HuH-7.5 (cell line): ENCODE measurements around the gene HGF.
"Not testable (repeated sequence)": the region's sequence is repeated elsewhere in the genome, so short reads cannot be mapped to it uniquely, and the experiment has no call there.

ENCODE experiments used
- DNase-seq: peaks from one replicate; pipeline ENCODE4 v3.0.0; 2011; ENCODE audit warnings: low spot score

HGF gene

GRCh38 chr7:81776161-81776560 lies 6.3 kb upstream of the HGF start:
- DNase-seq = no peak

DNA sequence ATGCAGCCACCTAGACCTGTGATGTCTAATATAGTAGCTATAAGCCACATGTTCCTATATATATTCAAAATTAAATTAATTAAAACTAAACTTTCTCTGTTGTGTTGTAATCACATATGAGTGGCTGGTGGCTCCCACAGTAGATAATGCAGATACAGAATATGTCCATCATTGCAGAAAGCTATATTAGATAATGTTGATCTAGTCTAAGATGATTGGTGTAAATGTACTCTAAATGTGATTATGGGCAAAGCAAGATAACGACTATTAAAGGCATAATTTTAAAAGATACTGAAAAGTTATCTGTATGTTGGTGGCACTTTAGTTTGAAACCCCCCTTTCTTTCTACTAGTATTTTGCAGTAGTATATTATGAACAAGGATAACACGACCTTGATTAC lies 5.7 kb upstream of the HGF start:
- DNase-seq = no peak

DNA sequence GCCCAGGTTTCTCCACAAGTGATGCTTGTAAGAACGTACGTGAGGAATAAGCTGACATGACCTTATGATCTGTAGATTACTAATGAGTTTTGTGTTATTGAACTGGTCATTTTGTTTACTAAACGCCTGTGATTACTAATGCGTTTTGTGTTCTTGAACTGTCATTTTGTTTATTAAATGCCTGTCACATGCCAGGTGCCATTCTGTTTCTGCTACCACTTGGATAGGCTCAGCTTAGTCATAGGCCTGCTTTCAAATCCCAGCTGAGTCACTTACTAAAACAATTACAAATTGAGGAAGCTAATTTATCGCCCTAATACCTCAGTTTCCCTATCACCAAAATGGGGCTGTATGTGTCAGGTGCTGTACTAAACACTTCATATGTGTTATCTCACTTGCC lies 4.7 kb upstream of the HGF start:
- DNase-seq = no peak

DNA sequence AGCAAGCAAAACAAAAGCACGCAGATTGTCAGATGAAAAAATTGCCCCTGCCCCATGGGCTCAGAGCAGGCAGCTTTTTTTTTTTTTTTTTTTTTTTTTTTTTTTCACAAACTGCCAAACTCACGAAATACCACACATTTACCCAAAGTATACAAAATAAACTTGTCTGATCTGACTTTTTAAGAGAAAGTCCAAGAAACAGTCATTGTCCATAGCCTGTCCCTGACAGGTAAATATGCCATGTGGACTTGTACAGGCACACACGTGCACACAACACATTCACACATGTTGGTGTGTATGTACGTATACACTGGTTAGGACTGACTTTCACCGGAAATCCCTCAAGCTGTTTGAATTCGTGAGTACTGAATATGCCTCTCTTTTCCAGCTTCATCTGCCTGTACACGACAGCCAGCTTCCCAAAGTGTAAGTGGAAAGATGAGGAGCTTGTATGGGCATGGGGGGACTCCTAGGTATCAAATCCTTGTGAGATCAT lies 929 bp upstream of the HGF start:
- DNase-seq = no peak

DNA sequence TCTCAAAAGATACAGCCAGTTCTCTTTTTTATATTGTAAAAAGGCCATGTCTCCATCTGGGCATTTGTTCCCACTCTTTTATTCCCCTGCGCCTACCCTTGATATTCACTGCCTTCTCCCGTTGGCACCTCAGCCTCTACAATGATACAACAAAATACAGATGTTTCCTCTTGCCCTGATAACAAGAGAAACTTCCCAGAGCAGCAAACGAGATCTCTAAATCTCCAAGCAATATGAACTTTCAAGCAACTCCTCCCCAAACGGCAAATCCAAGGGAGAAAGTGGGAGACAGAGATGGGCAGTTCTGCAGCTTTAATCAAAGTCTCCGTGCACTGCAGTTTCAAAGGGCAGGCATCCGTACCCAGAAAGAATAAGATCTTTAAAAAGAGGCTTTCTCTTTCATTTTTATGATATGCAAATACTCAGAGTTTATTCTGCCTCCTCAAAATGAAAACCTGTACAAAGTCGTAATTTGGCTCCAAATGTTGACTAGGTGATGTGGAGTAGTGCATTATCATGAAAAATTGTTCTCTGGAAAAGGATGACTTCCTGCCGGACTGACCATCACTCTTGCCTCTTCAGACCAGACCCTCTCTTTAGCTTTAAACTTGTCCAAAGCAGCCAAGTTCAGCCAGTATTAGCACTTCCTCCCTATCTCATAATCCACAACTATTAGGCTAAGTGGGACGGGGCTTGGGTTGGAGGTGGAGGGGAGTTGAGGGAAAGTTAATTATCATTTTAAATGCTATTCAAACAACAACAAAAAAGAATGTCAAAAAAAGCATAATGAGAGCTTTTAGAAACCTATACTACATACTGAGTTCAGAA lies 682 bp downstream of the HGF start:
- DNase-seq = no peak

DNA sequence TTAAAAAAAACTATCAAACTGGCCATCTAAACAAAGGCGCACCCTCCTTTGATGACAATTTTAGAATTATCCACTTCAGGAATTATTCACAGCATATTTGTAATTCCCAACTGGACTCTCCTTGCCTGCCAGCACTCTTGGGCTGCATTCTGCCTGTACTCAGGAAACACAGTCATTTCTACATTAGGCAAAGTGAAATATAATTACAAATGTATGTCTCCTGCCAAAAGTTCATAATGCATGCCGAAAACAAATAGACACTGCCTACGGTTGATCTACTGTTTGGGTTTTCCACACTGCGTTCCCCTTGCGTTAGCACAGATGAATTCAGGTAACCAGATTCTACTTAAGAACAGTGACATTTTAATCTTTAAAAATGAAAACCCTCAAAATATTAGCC lies 1.9 kb downstream of the HGF start:
- no peak for DNase-seq

GRCh38 chr7:81761821-81762220 lies 8.0 kb downstream of the HGF start:
- no peak for DNase-seq

DNA sequence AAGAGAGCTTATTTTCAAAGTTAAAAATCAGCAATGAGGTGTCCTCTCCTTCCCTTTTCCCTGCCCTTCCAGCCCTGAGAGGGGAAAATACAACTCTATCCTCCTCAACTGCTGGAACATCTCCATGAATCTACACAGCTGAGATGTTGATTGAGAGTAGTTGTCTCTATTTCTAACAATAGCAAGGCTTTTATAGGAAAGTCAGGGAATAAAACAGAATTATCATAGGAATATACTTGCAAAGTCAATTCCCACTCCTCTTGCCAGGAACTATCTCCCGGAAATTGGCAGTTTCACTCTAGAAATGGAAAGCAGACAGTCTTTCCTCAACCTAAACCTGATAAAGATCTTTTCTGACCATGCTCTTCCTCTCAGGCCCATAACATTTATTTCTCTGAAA lies 8.8 kb downstream of the HGF start:
- no peak for DNase-seq

DNA sequence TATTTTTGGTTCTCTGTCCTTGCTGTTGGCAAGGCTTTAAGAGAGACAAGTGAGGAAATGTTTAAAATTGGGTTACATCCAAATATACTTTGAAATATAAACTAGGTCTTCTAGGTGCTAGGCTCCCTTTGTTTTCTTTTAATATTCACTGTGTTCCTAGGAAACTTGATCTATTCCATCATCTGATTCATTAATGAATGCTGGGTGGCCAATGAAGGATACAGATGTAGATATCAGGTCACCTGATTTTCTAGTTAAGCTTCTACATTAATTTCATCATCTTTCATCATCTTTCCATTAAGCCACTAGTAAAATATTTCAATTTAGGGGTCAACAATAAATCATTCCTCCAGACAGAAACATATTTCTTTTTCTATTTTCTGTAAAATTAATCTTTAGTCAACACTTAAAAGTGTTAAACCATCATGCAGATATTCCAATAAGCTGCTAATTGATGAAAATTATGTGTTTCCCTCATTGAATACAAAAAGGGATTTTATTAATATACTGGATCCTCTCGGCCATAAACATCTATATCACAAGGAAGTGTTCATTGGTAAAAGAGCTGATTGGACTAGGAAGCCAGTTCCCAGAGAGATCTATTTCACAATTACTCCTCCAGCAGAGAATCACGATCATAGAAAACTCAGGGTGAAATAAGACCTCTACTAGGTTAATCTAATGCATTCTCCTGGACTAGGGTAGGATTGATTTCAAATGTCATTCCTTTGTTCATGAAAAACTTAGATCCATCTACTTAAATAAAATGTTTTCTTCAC lies 14.7 kb downstream of the HGF start:
- DNase-seq = no peak

- DNase-seq = no peak
Measured at GRCh38 chr7:81753392-81753791, 16.5 kb downstream of the HGF start.

DNA sequence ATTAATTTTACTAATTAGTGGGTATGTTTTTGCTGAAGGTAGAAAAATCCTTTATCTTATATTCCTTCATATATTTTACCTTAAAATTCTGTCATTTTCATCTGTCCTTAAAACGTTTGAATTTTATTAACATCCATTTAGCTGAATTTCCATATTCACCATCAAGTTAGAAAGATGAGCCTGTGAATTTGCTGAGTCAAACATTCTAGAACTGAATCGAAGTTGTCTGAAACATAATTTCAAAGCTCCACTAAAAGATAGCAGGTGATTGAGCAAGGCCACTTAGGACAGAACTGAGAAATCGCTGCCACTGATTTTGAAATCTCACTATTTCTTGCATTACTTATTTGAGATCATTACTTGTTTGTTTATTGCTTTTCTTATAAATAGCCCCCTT lies 17.5 kb downstream of the HGF start:
- no peak for DNase-seq

DNA sequence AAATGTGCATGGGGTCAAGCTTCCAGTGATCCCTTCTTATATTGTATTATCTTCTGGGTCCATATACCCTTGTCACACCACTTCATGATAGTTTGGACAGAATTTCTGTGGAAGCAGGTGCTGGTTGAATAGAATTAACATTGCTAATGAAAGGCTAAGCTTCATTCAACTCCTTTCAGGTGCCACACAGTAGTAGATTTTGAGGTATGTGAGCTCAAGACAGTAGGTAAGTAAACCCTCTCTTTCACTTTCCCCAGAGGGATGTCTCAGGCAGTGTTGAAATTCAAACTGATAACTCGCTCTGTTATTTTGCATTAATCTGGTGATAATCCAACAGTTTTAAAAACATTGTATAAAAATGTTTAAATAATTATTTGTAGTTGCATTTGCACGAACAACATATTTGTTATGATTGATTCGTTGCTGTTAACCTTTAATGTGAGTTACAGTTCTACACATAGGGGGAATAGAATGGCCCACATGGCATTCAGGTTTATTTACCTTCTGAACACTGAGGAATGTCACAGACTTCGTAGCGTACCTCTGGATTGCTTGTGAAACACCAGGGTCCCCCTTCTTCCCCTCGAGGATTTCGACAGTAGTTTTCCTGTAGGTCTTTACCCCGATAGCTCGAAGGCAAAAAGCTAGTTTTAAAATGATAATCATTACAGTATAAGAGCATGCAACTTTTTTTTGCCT lies 18.1 kb downstream of the HGF start:
- no peak for DNase-seq

GRCh38 chr7:81745637-81746036 lies 24.2 kb downstream of the HGF start:
- no peak for DNase-seq

GRCh38 chr7:81744389-81744788 lies 25.5 kb downstream of the HGF start:
- DNase-seq = no peak

GRCh38 chr7:81743665-81744064 lies 26.2 kb downstream of the HGF start:
- DNase-seq = no peak

- no peak for DNase-seq
Measured at GRCh38 chr7:81743201-81743600, 26.6 kb downstream of the HGF start.

- no peak for DNase-seq
Measured at GRCh38 chr7:81740403-81740802, 29.4 kb downstream of the HGF start.

DNA sequence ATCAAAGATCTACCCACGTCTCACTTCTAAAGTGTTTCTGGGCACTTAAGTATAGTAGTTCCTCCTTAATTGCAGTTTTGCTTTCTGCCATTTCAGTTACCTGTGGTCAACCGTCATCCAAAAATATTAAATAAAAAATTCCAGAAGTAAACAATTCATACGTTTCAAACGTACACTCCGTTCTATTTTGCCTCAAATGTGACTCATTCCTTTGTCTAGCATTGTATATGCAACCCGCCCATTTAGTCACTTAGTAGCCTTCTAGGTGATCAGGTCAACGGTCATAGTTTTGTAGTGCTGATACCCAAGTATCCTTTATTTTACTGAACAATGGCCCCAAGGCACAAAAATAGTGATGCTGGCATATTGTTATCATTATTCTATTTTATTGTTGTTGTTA lies 33.8 kb downstream of the HGF start:
- no peak for DNase-seq

- DNase-seq = no peak
Measured at GRCh38 chr7:81725812-81726127, 44.1 kb downstream of the HGF start.

DNA sequence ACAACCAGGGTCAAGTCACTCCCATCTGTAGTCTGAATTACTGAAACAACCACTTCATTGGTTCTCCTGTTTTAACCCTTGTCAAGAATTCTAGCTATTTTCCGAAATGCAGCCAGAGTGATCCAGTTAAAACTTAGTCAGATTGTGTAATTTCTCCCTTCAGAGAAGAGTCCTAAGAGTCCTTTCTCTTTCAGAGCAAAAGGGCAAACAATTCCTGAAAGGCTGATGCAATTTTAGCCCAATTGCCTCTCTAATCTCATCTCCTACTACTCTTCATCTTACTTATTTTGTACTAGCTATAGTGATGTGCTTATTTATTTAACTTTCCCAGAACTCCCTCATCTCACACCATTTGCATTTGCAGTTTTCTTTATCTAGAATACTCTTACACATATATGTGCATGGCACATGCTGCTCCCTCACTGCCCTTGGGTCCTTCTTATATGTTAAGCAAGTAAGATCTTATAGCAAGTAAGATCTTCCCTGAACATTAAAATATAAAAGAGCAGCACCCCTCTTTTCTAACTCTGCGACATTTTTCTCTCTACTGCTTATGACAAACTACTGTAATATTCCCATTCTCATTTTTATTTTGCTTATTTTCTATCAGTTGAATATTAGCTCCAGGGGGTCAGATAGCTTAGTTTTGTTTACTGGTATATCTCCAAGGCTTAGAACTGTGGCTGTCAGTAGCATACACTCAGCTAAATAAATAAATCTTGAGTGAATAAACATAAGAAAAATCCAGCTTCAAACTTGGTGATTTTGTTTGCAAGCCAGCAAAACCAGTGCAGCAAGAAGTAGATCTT lies 44.6 kb downstream of the HGF start:
- no peak for DNase-seq

- not testable (repeated sequence) for DNase-seq
Measured at GRCh38 chr7:81722250-81722649, 47.6 kb downstream of the HGF start.

DNA sequence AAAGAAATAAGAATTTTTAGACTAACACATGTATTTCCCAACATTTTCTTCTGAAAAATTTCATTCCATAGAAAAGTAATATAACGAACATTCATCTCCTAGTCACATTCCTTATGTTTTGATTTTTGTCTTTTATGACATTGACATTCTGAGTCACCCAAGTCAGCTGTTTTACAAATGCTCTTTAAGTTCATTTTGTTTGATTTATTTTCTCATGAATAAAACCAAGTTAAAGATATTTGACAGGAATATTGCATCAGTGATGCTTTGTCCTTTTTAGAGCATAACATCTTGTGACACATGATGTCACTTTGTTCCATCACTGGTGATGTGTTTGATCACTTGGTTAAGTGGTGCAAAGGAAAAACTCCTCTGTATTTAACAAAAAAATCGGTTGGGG lies 48.4 kb downstream of the HGF start:
- no peak for DNase-seq
